Lower leg skin (tissue), 4 donors: ENCODE results near the gene CRTC3. TPM values are rescaled to one million over a fixed set of nuclear protein-coding genes. Genes with fewer than 3 reads are reported as not detected.

ENCODE experiments used
- DNase-seq, 2 donors: peaks; one replicate each; pipeline ENCODE4 v3.0.0-alpha.2; 2019; ENCODE audit warnings: low spot score in 2 of 2
- H3K4me3 ChIP-seq: fragments of 200-600 bp; sonication (generic); 2 replicates; pipeline ENCODE4 v1.5.1; 2017; ENCODE audit warnings: mild to moderate bottlenecking, low read depth; ENCODE audit not compliant: poor library complexity, severe bottlenecking
- CTCF ChIP-seq, 3 donors: fragments of 450-650 bp; IDR thresholded peaks; one replicate each; pipeline ENCODE4 v1.5.1; 2016; ENCODE audit warnings: antibody characterized with exemption in 3 of 3, mild to moderate bottlenecking in 3 of 3, moderate library complexity in 2 of 3
- POLR2A ChIP-seq, 2 donors: fragments of 450-650 bp; IDR thresholded peaks; one replicate each; pipeline ENCODE4 v1.6.1; 2016 to 2017; ENCODE audit warnings: antibody characterized with exemption in 2 of 2, mild to moderate bottlenecking in 1 of 2, moderate library complexity in 1 of 2
- WGBS, 2 donors: methylation state at CpG; one replicate each; pipeline ENCODE4 v1.1.5; 2018; 5-methylcytosine and 5-hydroxymethylcytosine counted together
- intact Hi-C: fragments of 100-400 bp; cut with DNase I; formaldehyde crosslinking; loops from one replicate; pipeline ENCODE4 v1.15.0; 2023; ENCODE audit warnings: low total_unique reads
- total RNA-seq, 4 donors: library from RNA; depleted of rRNA; stranded (reverse); fragments of >200 nt; gene quantifications; one replicate each; pipeline ENCODE4 v1.1.0, GENCODE V29; 2016

The CRTC3 gene
- total RNA-seq, 4 donors from 2014 or later, result 27.3 to 32.5 (median 28.9) TPM

GRCh38 chr15:90606641-90607040 lies 76.9 kb downstream of the CRTC3 start:
- intact Hi-C loops, result no loop called here
- H3K4me3 ChIP-seq, result no peak overlapping the region
- TF ChIP-seq POLR2A (IDR thresholded peaks at IDR 0.05), result no peak
- no peak for TF ChIP-seq CTCF (IDR thresholded peaks at IDR 0.05)
- 90 to 98% methylated on average over 7 of the region's 7 CpGs for WGBS, 2 donors
- no peak for DNase-seq

GRCh38 chr15:90607361-90607760 lies 77.6 kb downstream of the CRTC3 start:
- no peak overlapping the region for H3K4me3 ChIP-seq
- no peak for TF ChIP-seq POLR2A (IDR thresholded peaks at IDR 0.05)
- no peak for TF ChIP-seq CTCF (IDR thresholded peaks at IDR 0.05)
- intact Hi-C loops, result no loop called here
- no peak for DNase-seq
- WGBS, 2 donors, result 84 to 85% methylated on average over 9 of the region's 9 CpGs

- intact Hi-C loops, result no loop called here
- WGBS, 2 donors, result 74 to 75% methylated on average over 5 of the region's 5 CpGs
- TF ChIP-seq CTCF (IDR thresholded peaks at IDR 0.05) (no peak), POLR2A (IDR thresholded peaks at IDR 0.05) (no peak)
- DNase-seq, result peak in 1 of 2 donors; percentile 34
- no peak overlapping the region for H3K4me3 ChIP-seq
Observed at GRCh38 chr15:90609242-90610180, 79.8 kb downstream of the CRTC3 start.

- H3K4me3 ChIP-seq, result no peak overlapping the region
- DNase-seq, result no peak
- intact Hi-C loops, result no loop called here
- no peak for TF ChIP-seq CTCF (IDR thresholded peaks at IDR 0.05)
- TF ChIP-seq POLR2A (IDR thresholded peaks at IDR 0.05), result no peak
- 66% methylated on average over 2 of the region's 2 CpGs for WGBS, 2 donors
Observed at GRCh38 chr15:90610190-90610589, 80.5 kb downstream of the CRTC3 start.

- WGBS, 2 donors, result 83 to 90% methylated on average over 4 of the region's 4 CpGs
- intact Hi-C loops, result no loop called here
Observed at GRCh38 chr15:90611157-90611556, 81.4 kb downstream of the CRTC3 start.

More at GRCh38 chr15:90611157-90611556, 81.4 kb downstream of the CRTC3 start:
- TF ChIP-seq POLR2A (IDR thresholded peaks at IDR 0.05) (no peak), CTCF (IDR thresholded peaks at IDR 0.05) (no peak)
- no peak overlapping the region for H3K4me3 ChIP-seq
- DNase-seq, result peak in 1 of 2 donors; percentile 62
